HepG2 (cell line): ENCODE results near the gene UTP11.

Experiments
- CCAR2 ChIP-seq: fragments of 200-400 bp; formaldehyde crosslinking; optimal IDR thresholded peaks from 2 replicates; pipeline ENCODE3; 2018; ENCODE audit warnings: low read depth, mild to moderate bottlenecking, low read length, moderate library complexity
- DNMT1 ChIP-seq: sonication (generic); formaldehyde crosslinking; IDR thresholded peaks from 2 replicates; pipeline ENCODE4 v1.5.1; 2020; ENCODE audit warnings: mild to moderate bottlenecking, missing genetic modification reagents
- FOXM1 ChIP-seq: sonication (generic); formaldehyde crosslinking; IDR thresholded peaks from 2 replicates; pipeline ENCODE4 v1.5.0; 2020; ENCODE audit warnings: missing genetic modification reagents
- ISX ChIP-seq: sonication (generic); formaldehyde crosslinking; conservative IDR thresholded peaks from 2 replicates; pipeline ENCODE4 v1.5.0; 2020; ENCODE audit warnings: missing genetic modification reagents
- MAFK ChIP-seq, 2 experiments: IDR thresholded peaks in 1 of 2; conservative IDR thresholded peaks in 1 of 2; 2 replicates each; pipeline ENCODE4 v1.6.1; 2011; ENCODE audit warnings: improper control_type of control experiment in 2 of 2, low read length in 2 of 2
- NFATC3 ChIP-seq: sonication (generic); formaldehyde crosslinking; IDR thresholded peaks from 2 replicates; pipeline ENCODE4 v1.5.1; 2020; ENCODE audit warnings: mild to moderate bottlenecking, missing genetic modification reagents
- PAWR ChIP-seq: sonication (generic); formaldehyde crosslinking; IDR thresholded peaks from 2 replicates; pipeline ENCODE4 v1.4.0; 2020; ENCODE audit warnings: missing genetic modification reagents, mild to moderate bottlenecking, borderline replicate concordance
- POLR2A ChIP-seq, 2 experiments: IDR thresholded peaks; 2 replicates each; pipeline ENCODE4 v1.6.1; 2011; ENCODE audit warnings: low read depth in 2 of 2, low read length in 2 of 2, mild to moderate bottlenecking in 1 of 2, moderate library complexity in 1 of 2; ENCODE audit not compliant: insufficient read depth in 1 of 2
- ZNF260 ChIP-seq: sonication (generic); formaldehyde crosslinking; IDR thresholded peaks from 2 replicates; pipeline ENCODE4 v1.4.0; 2020; ENCODE audit warnings: missing genetic modification reagents, low read depth, mild to moderate bottlenecking, borderline replicate concordance
- ZNF878 ChIP-seq: sonication (generic); formaldehyde crosslinking; IDR thresholded peaks from 2 replicates; pipeline ENCODE4 v1.8.1; 2023; ENCODE audit warnings: mild to moderate bottlenecking, missing genetic modification reagents, moderate library complexity
- ZSCAN22 ChIP-seq: sonication (generic); formaldehyde crosslinking; IDR thresholded peaks from 2 replicates; pipeline ENCODE4 v1.4.0; 2020; ENCODE audit warnings: mild to moderate bottlenecking, missing genetic modification reagents
- TF ChIP-seq, protein P1 (sequence below): fragments of 450-650 bp; IDR thresholded peaks from 2 replicates; pipeline ENCODE4 v1.6.1; 2017; ENCODE audit warnings: mild to moderate bottlenecking
- TF ChIP-seq, protein P2 (sequence below): sonication (generic); formaldehyde crosslinking; IDR thresholded peaks from 2 replicates; pipeline ENCODE4 v1.5.0; 2020; ENCODE audit warnings: missing genetic modification reagents, mild to moderate bottlenecking, borderline replicate concordance

GRCh38 chr1:38068980-38069340 is 56.4 kb downstream of the UTP11 start:
- TF ChIP-seq MAFK (conservative IDR thresholded peaks at IDR 0.05 in 1 of 2, IDR thresholded peaks at IDR 0.05 in 1 of 2; ENCODE audit: low read length in 2 of 2) (no peak), CCAR2 (no peak), NFATC3 (no peak), ISX (CRISPR knock-in tag) (no peak), FOXM1 (CRISPR knock-in tag) (no peak), POLR2A (IDR thresholded peaks at IDR 0.05; ENCODE audit: insufficient read depth in 1 of 2, low read depth in 2 of 2, low read length in 2 of 2) (no peak), PAWR (CRISPR knock-in tag) (no peak), ZNF260 (no peak), DNMT1 (no peak), ZSCAN22 (CRISPR knock-in tag) (no peak), ZNF878 (CRISPR knock-in tag) (no peak)
- TF ChIP-seq, protein P1, sequence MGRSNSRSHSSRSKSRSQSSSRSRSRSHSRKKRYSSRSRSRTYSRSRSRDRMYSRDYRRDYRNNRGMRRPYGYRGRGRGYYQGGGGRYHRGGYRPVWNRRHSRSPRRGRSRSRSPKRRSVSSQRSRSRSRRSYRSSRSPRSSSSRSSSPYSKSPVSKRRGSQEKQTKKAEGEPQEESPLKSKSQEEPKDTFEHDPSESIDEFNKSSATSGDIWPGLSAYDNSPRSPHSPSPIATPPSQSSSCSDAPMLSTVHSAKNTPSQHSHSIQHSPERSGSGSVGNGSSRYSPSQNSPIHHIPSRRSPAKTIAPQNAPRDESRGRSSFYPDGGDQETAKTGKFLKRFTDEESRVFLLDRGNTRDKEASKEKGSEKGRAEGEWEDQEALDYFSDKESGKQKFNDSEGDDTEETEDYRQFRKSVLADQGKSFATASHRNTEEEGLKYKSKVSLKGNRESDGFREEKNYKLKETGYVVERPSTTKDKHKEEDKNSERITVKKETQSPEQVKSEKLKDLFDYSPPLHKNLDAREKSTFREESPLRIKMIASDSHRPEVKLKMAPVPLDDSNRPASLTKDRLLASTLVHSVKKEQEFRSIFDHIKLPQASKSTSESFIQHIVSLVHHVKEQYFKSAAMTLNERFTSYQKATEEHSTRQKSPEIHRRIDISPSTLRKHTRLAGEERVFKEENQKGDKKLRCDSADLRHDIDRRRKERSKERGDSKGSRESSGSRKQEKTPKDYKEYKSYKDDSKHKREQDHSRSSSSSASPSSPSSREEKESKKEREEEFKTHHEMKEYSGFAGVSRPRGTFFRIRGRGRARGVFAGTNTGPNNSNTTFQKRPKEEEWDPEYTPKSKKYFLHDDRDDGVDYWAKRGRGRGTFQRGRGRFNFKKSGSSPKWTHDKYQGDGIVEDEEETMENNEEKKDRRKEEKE = no peak
- TF ChIP-seq, protein P2, sequence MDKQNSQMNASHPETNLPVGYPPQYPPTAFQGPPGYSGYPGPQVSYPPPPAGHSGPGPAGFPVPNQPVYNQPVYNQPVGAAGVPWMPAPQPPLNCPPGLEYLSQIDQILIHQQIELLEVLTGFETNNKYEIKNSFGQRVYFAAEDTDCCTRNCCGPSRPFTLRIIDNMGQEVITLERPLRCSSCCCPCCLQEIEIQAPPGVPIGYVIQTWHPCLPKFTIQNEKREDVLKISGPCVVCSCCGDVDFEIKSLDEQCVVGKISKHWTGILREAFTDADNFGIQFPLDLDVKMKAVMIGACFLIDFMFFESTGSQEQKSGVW (CRISPR knock-in tag) = no peak
